Smooth muscle cell (in vitro differentiated cells): ENCODE data around the gene CD163L1. TPM values are rescaled to one million over a fixed set of nuclear protein-coding genes. Genes with fewer than 3 reads are reported as not detected.

Source experiments
- DNase-seq: peaks from one replicate; lab custom pipeline; 2025; ENCODE audit not compliant: unreplicated experiment; lab: John Stamatoyannopoulos, UW
- H2AFZ ChIP-seq: fragments of 200-600 bp; sonication (generic); 2 replicates; pipeline ENCODE4 v1.6.0; 2016; ENCODE audit warnings: antibody characterized with exemption, low read depth, mild to moderate bottlenecking
- H3F3A ChIP-seq: fragments of 200-600 bp; sonication (generic); 2 replicates; pipeline ENCODE4 v1.6.0; 2017; ENCODE audit warnings: antibody characterized with exemption, low read depth
- H3K27ac ChIP-seq: fragments of 200-600 bp; sonication (generic); 2 replicates; pipeline ENCODE4 v1.5.1; 2016; ENCODE audit warnings: low read depth, mild to moderate bottlenecking
- H3K27me3 ChIP-seq: fragments of 200-600 bp; sonication (generic); 2 replicates; pipeline ENCODE4 v1.6.1; 2016; ENCODE audit warnings: low read depth, mild to moderate bottlenecking
- H3K36me3 ChIP-seq: fragments of 200-600 bp; sonication (generic); 2 replicates; pipeline ENCODE4 v1.5.1; 2016; ENCODE audit warnings: low read depth
- H3K4me1 ChIP-seq: fragments of 200-600 bp; sonication (generic); 2 replicates; pipeline ENCODE4 v1.5.1; 2016; ENCODE audit warnings: low read depth
- H3K4me2 ChIP-seq: fragments of 200-600 bp; sonication (generic); 2 replicates; pipeline ENCODE4 v1.6.0; 2016; ENCODE audit warnings: mild to moderate bottlenecking
- H3K4me3 ChIP-seq: fragments of 200-600 bp; sonication (generic); 2 replicates; pipeline ENCODE4 v1.5.1; 2016; ENCODE audit warnings: mild to moderate bottlenecking
- H3K79me2 ChIP-seq: fragments of 200-600 bp; sonication (generic); 2 replicates; pipeline ENCODE4 v1.6.0; 2016; ENCODE audit warnings: low read depth, mild to moderate bottlenecking
- H3K9ac ChIP-seq: fragments of 200-600 bp; sonication (generic); 2 replicates; pipeline ENCODE4 v1.6.0; 2016; ENCODE audit warnings: low read depth
- H3K9me3 ChIP-seq: fragments of 200-600 bp; sonication (generic); replicated peaks from 2 replicates; pipeline ENCODE4 v1.5.1; 2016; ENCODE audit warnings: low read depth
- H4K20me1 ChIP-seq: fragments of 200-600 bp; sonication (generic); 2 replicates; pipeline ENCODE4 v1.6.0; 2016; ENCODE audit warnings: low read depth
- CTCF ChIP-seq: fragments of 200-600 bp; sonication (generic); IDR thresholded peaks from 2 replicates; pipeline ENCODE4 v1.5.1; 2017; ENCODE audit warnings: borderline replicate concordance, mild to moderate bottlenecking, antibody characterized with exemption; ENCODE audit not compliant: insufficient read depth, poor library complexity, severe bottlenecking
- WGBS: methylation state at CpG from one replicate; pipeline ENCODE4 v1.1.7; 2016; ENCODE audit warnings: low lambda C conversion rate; 5-methylcytosine and 5-hydroxymethylcytosine counted together
- polyA plus RNA-seq: library from polyadenylated mRNA; unstranded; fragments of >200 nt; fragmentation: Nextera tagmentation; extraction: Ambion mirVana; gene quantifications from 2 replicates; pipeline ENCODE4 v1.2.1, GENCODE V29; 2016
- total RNA-seq: library from RNA; depleted of rRNA; stranded (reverse); fragments of >200 nt; gene quantifications from 2 replicates; pipeline ENCODE4 v1.2.3, GENCODE V29; 2014

Gene CD163L1
- total and polyA plus RNA-seq, 2 experiments from 2014 or later, result 0.72 to 1.1 TPM

- H3K9me3 ChIP-seq, result no peaks in the 10 kb centered on the region
- H3K79me2 ChIP-seq, result no peaks in the 10 kb centered on the region
- no peak overlapping the region for H3K9ac ChIP-seq
- no peak for TF ChIP-seq CTCF
- H3K4me2 ChIP-seq, result no peak overlapping the region
- no peak overlapping the region for H3K4me3 ChIP-seq
- H3K36me3 ChIP-seq, result no peaks in the 10 kb centered on the region
- no peak for DNase-seq
- H3K27me3 ChIP-seq, result peaks cover 5% of the 10 kb centered on the region
- no peak overlapping the region for H2AFZ ChIP-seq
- H3K4me1 ChIP-seq, result peaks cover 5% of the 10 kb centered on the region
- no peaks in the 10 kb centered on the region for H4K20me1 ChIP-seq
- no peak overlapping the region for H3K27ac ChIP-seq
- H3F3A ChIP-seq, result no peaks in the 10 kb centered on the region
- 72% methylated on average over 6 of the region's 6 CpGs for WGBS
Measured at GRCh38 chr12:7433276-7433822, 10.6 kb downstream of the CD163L1 start.

- 93% methylated on average over 5 of the region's 5 CpGs for WGBS
- DNase-seq, result no peak
- TF ChIP-seq CTCF, result no peak
Measured at GRCh38 chr12:7431993-7432685, 11.8 kb downstream of the CD163L1 start.

GRCh38 chr12:7411343-7411742 lies 32.6 kb downstream of the CD163L1 start:
- Histone ChIP-seq H4K20me1 (no peaks in the 10 kb centered on the region), H3K4me1 (no peaks in the 10 kb centered on the region), H2AFZ (no peak overlapping the region), H3K4me3 (no peak overlapping the region), H3K9ac (no peak overlapping the region), H3K9me3 (no peaks in the 10 kb centered on the region), H3K79me2 (no peaks in the 10 kb centered on the region), H3F3A (no peaks in the 10 kb centered on the region), H3K27ac (no peak overlapping the region), H3K4me2 (no peak overlapping the region), H3K27me3 (no peaks in the 10 kb centered on the region), H3K36me3 (no peaks in the 10 kb centered on the region)
- WGBS, result 91% methylated on average over 2 of the region's 2 CpGs
- TF ChIP-seq CTCF, result no peak
- DNase-seq, result no peak

More at GRCh38 chr12:7431993-7432685, 11.8 kb downstream of the CD163L1 start:
- Histone ChIP-seq H3K36me3 (no peaks in the 10 kb centered on the region), H3K4me3 (no peak overlapping the region), H3F3A (no peaks in the 10 kb centered on the region), H3K4me1 (peaks cover 5% of the 10 kb centered on the region), H4K20me1 (no peaks in the 10 kb centered on the region), H2AFZ (no peak overlapping the region), H3K9me3 (no peaks in the 10 kb centered on the region), H3K79me2 (no peaks in the 10 kb centered on the region), H3K27me3 (peaks cover 5% of the 10 kb centered on the region), H3K9ac (no peak overlapping the region), H3K4me2 (no peak overlapping the region), H3K27ac (no peak overlapping the region)

- Histone ChIP-seq H3K4me2 (no peak overlapping the region), H3K27me3 (no peaks in the 10 kb centered on the region), H3K9ac (no peak overlapping the region), H3K36me3 (no peaks in the 10 kb centered on the region), H3K4me1 (no peaks in the 10 kb centered on the region), H3K9me3 (no peaks in the 10 kb centered on the region), H2AFZ (no peak overlapping the region), H3K79me2 (no peaks in the 10 kb centered on the region), H3K27ac (no peak overlapping the region), H3K4me3 (no peak overlapping the region), H3F3A (no peaks in the 10 kb centered on the region), H4K20me1 (no peaks in the 10 kb centered on the region)
- 76% methylated on average over 2 of the region's 2 CpGs for WGBS
- no peak for TF ChIP-seq CTCF
- no peak for DNase-seq
Measured at GRCh38 chr12:7404275-7404674, 39.7 kb downstream of the CD163L1 start.
